HUES6 (cell line): ENCODE data around the gene OR2A42.
"Not testable (repeated sequence)": the region's sequence is repeated elsewhere in the genome, so short reads cannot be mapped to it uniquely, and the experiment has no call there.

Experiments
- H3K27ac ChIP-seq: 2 replicates; pipeline ENCODE4 v1.7.0; 2013; ENCODE audit warnings: low read depth, mild to moderate bottlenecking, low read length, inconsistent platforms
- H3K27me3 ChIP-seq: 2 replicates; pipeline ENCODE4 v1.6.1; 2013; ENCODE audit warnings: low read length; ENCODE audit not compliant: control insufficient read depth, insufficient read depth
- H3K36me3 ChIP-seq: 2 replicates; pipeline ENCODE4 v1.6.1; 2013; ENCODE audit warnings: low read length; ENCODE audit not compliant: control insufficient read depth, insufficient read depth
- H3K4me1 ChIP-seq: 2 replicates; pipeline ENCODE4 v1.6.1; 2013; ENCODE audit warnings: low read length; ENCODE audit not compliant: control insufficient read depth, insufficient read depth
- H3K4me3 ChIP-seq: 2 replicates; pipeline ENCODE4 v1.5.1; 2013; ENCODE audit warnings: low read depth, low read length
- H3K9ac ChIP-seq: one replicate; pipeline ENCODE4 v1.6.1; 2013; ENCODE audit warnings: mild to moderate bottlenecking, low read length
- H3K9me3 ChIP-seq: 2 replicates; pipeline ENCODE4 v1.6.1; 2013; ENCODE audit warnings: low read depth, low read length; ENCODE audit not compliant: control insufficient read depth, insufficient read depth

Gene OR2A42

DNA sequence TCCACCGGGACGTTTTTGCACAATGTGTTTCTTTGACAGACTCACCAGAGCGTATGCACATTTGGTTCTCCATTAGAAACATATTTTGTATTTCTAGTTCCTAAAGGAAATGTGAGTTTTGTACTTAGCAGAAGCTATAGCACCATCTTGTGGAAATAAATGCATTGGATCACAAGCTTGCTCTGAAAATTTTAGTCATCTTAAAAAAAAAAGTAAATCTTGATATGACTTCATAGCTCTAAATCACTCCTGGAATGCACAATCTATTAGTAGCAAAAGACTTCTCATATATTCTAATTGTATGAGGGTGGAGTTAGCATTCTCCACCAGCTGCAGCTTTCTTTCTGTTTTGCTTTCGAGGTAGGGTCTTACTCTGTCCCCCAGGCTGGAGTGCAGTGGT lies 20.3 kb downstream of the OR2A42 start:
- H3K4me1 ChIP-seq, H3K4me3 ChIP-seq, H3K27me3 ChIP-seq, H3K9ac ChIP-seq, H3K9me3 ChIP-seq, H3K27ac ChIP-seq, H3K36me3 ChIP-seq: not testable (repeated sequence)

DNA sequence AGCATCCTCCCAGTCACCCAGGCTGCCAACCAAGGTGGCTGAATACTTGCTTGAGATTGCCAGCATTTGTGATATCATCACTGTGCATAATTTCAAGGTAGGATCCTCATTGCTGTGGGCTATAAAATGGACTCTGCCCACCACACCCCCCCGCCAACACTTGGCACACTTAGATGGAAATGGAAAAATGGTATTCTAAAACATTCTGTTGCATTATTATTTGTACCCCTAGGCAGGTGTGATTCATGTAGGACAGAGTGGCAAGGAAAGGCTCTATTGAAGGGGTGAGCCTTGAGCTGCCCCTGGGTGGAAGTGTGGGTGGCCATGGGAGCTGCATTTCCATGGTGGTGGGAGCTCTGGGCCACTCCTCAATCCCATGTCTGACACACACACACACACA lies 20.8 kb downstream of the OR2A42 start:
- not testable (repeated sequence) for H3K36me3 ChIP-seq, H3K9ac ChIP-seq, H3K27ac ChIP-seq, H3K4me3 ChIP-seq, H3K9me3 ChIP-seq, H3K4me1 ChIP-seq, H3K27me3 ChIP-seq

DNA sequence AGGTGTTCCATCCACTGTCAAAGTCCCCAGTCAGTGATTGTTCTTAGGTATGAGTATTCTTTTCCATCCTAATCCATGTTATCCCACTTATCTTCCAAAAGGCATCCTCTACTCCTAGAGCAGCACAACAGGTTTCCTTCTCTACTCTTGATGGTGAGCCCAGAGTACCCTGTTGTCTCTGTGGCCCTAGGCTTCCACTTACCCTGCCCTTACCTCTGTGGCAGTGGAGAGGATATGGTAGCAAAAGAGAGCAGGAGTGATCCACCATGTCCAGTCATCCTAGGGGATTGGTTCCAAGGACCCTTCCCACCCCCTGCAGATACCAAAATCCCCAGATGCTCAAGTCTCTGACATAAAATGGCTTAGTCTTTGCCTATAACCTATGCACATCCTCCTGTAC lies 22.2 kb downstream of the OR2A42 start:
- not testable (repeated sequence) for H3K4me3 ChIP-seq, H3K4me1 ChIP-seq, H3K27ac ChIP-seq, H3K27me3 ChIP-seq, H3K36me3 ChIP-seq, H3K9ac ChIP-seq, H3K9me3 ChIP-seq

DNA sequence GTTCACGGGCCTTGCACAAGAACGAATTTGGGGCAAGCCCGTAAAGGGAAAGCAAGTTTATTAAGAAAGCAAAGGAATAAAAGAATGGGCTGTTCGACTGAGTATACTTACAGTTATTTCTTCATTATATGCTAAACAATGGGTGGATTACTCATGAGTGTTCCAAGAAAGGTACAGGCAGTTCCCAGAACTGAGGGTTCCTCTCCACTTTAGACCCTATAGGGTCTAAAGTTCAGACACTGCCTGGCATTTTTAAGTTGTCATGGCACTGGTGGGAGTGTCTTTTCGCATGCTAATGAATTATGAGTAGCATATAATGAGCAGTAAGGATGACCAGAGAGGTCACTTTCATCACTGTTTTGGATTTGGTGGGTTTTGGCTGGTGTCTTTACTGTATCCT lies 34.1 kb downstream of the OR2A42 start:
- H3K36me3 ChIP-seq, H3K9ac ChIP-seq, H3K27ac ChIP-seq, H3K4me3 ChIP-seq, H3K27me3 ChIP-seq, H3K9me3 ChIP-seq, H3K4me1 ChIP-seq: not testable (repeated sequence)

DNA sequence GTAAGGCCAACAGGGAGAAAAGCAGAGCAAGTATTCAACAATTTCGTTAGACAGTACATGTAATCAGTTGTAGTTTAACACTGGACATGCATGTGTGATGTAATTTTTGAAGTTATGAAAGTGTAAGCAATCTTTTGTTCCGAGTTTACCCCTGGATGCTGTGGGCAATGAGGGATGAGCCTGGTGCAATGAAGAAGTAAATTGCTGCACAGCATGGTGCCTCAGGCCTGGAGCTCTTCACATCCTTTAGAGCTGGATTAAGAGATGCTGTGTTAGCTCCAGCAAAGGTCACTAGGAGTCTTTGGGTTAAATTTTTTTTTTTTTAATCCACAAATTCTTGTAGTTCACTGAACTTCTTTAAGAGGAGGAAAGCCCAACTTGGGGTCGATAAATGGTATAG lies 36.3 kb downstream of the OR2A42 start:
- not testable (repeated sequence) for H3K27me3 ChIP-seq, H3K4me1 ChIP-seq, H3K36me3 ChIP-seq, H3K9ac ChIP-seq, H3K27ac ChIP-seq, H3K9me3 ChIP-seq, H3K4me3 ChIP-seq

DNA sequence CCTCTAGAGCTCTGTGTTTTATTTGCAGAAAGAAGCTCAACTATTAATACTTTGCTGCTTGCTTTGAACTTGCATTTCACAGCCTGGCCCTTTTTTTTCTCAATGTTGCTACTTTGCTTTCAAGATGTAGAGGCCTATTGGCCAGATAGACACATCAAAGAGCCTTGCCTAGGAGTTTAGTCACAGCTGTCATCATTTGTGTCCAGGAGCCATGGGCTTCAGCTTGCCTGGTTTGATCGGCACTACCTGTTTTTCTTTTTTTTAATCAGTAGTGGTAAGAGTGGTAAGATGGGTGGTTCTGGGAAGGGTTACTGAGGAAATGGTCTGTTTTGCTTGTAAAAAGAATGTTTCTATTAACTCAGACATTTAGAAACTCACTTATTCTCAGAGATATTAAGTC lies 37.4 kb downstream of the OR2A42 start:
- H3K4me1 ChIP-seq, H3K4me3 ChIP-seq, H3K36me3 ChIP-seq, H3K27me3 ChIP-seq, H3K9ac ChIP-seq, H3K9me3 ChIP-seq, H3K27ac ChIP-seq: not testable (repeated sequence)

DNA sequence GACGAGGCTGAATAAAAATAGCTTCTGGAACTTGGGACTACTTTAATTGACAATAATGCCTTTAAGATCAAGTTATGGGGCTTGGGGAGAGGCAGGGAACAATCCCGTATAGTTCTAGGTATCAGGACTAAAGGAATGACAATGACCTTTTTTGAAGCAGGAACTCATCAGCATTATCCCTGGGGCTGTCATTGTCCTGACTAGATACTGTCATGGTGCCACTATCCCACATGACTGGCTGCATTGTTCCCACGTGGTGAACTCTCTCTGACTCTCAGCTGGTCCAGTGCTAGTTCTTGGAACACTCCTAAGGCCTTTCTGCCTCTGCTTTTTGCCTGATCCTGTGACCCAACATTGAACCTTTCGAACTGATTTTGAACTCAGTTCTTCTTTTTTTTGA lies 40.5 kb downstream of the OR2A42 start:
- not testable (repeated sequence) for H3K4me1 ChIP-seq, H3K9ac ChIP-seq, H3K9me3 ChIP-seq, H3K27ac ChIP-seq, H3K4me3 ChIP-seq, H3K36me3 ChIP-seq, H3K27me3 ChIP-seq

DNA sequence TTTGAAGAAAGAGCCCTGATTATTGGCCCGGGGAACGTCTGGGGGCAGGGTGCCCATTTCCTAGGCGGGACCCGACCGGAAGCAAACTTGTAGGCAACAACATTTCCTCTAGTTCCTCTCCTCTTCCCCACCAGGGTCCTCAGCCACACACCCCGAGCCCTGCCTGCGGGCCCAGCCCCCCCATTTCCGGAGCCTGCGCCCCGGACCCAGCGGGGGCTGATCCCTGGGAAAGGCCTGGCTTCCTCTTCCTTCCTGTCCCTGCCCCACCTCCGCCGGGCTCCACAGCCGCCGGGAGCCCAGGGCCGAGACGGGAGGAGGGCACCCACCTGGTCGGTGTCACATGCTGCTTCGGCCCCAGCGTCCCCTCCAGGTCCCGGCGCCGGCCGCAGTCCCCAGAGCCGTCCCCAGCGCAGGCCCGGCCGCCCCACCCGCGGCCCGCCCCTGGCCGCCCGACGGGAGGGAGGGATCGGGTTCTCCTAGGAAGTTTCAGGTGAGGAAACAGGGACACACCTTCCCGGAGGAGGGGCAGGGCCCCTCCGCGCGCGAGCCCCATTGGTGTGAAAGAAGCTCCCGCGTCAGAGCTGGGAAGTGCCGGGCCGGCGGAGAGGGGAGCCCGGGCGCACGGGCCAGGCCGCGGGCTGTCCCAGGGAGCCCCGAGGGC lies 44.1 kb downstream of the OR2A42 start, which contains the start of gene ARHGEF35:
Gene ARHGEF35, minus strand, starts transcription at position 622 of the 661 bp plus-strand sequence. CDS start 7,450 bp downstream, outside the sequence.
- not testable (repeated sequence) for H3K9me3 ChIP-seq, H3K4me3 ChIP-seq, H3K9ac ChIP-seq, H3K36me3 ChIP-seq, H3K27ac ChIP-seq, H3K27me3 ChIP-seq, H3K4me1 ChIP-seq

DNA sequence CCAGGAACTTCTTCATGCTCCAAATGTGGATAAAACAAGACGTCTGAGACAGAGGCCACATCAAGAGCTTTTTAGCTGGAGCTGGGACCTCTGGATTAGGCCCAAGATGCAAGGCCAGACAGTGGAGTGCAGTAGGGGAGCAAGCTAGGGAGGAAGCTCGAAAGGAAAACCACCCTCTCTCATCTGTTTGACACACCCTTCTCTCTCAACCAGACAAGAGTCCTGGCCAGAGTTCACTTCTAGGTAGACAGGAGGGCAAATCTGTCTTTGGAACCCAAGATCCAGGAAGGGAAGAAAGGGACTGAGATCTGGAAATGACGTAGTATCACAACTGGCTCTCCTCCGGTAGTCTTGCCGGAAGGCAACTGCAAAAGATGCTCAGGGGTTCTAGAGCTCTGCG lies 45.0 kb downstream of the OR2A42 start:
- H3K9me3 ChIP-seq, H3K27me3 ChIP-seq, H3K27ac ChIP-seq, H3K4me3 ChIP-seq, H3K9ac ChIP-seq, H3K36me3 ChIP-seq, H3K4me1 ChIP-seq: not testable (repeated sequence)

DNA sequence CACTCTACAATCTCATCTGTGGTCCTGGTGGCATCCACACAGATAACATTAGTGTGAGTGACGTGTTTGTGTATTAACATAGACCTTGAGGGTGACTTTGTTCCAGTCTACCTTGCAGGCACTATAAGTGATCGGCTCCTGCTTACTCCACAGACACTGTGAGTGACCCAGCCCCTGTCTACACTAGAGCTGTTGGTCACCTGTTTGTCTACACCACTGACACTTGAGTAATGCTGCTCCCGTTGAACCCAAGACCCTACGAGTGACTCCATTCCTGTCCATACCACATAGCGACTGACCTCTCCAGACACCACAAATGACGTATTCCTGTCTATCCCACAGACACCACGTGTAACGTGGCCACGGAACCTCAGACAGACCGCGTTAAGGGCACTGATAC lies 45.6 kb downstream of the OR2A42 start:
- not testable (repeated sequence) for H3K27ac ChIP-seq, H3K4me1 ChIP-seq, H3K9me3 ChIP-seq, H3K9ac ChIP-seq, H3K27me3 ChIP-seq, H3K4me3 ChIP-seq, H3K36me3 ChIP-seq

DNA sequence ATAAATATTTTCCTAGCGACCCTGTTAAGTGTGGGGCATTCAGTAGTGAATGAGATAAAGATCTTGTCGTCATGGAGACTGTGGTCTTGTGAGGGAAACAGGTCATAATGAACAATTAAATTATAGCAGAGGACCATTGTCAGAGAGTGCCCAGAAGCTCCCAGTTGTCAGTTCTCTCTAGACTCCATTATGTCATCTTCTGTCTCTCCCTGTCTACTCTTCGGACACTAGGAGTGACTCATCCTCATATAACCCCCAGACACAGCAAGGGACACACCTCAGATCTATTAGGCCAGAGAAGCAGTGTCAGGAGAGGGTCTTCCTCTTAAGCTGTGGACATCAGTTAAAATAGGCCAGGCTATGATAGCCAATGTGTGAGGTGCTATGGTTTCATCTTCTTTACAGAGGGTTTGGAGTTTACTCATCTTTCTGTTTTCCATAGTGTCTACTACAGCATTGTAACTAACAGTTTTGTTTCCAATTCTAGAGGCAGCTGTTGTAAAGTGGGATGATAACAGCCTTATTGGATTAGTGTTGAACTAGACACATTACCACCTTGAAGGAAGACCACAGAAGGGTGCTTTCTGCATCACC lies 50.7 kb downstream of the OR2A42 start:
- not testable (repeated sequence) for H3K4me3 ChIP-seq, H3K36me3 ChIP-seq, H3K9me3 ChIP-seq, H3K4me1 ChIP-seq, H3K27me3 ChIP-seq, H3K9ac ChIP-seq, H3K27ac ChIP-seq

DNA sequence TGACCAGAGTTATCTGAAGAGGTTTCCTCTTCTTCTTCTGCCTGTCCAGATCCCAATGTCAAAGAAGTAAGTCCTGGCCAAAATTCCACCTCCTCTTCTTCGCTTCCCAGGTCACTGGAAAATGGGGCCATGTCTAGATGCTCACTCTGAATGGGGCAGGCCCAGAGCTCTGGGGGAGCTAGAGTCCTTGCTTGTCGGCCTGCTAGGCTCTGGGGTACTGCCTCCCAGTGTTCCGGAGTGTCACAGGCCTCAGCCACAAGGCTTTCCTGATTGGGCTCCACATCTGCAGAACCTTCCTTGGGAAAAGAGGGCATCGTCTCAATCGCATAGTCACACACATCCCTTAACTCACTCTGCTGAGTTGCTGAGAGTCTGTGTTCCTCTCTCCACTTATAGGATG lies 51.6 kb downstream of the OR2A42 start:
- not testable (repeated sequence) for H3K4me3 ChIP-seq, H3K4me1 ChIP-seq, H3K9me3 ChIP-seq, H3K9ac ChIP-seq, H3K27ac ChIP-seq, H3K27me3 ChIP-seq, H3K36me3 ChIP-seq
